ENCODE results near the gene SECISBP2.

- TF ChIP-seq MAX (IDR thresholded peaks at IDR 0.05) (no peak), EP300 (IDR thresholded peaks at IDR 0.05; ENCODE audit: borderline replicate concordance) (no peak), RAD21 (IDR thresholded peaks at IDR 0.05; ENCODE audit: low read depth) (no peak), CEBPB (IDR thresholded peaks at IDR 0.05) (no peak)
Observed at GRCh38 chr9:89274838-89275237, 43.5 kb upstream of the SECISBP2 start.

Data from Ishikawa (cell line).